Ovary (tissue), 3 donors: Measurements from ENCODE around the gene BIRC7.

Experiments
- POLR2A ChIP-seq: fragments of 450-650 bp; IDR thresholded peaks from one replicate; pipeline ENCODE4 v1.6.1; 2017; ENCODE audit warnings: antibody characterized with exemption, mild to moderate bottlenecking, moderate library complexity
- TF ChIP-seq, protein P1 (sequence below), 3 donors: fragments of 450-650 bp in 2 of 3; fragments of 200-600 bp in 1 of 3; IDR thresholded peaks; one replicate each; pipeline versions ENCODE4 v1.5.1 to v1.8.0; 2016 to 2022; ENCODE audit warnings: antibody characterized with exemption in 3 of 3, mild to moderate bottlenecking in 1 of 3
- donor health status: DM: no; HTN: no; CAD: no.

DNA sequence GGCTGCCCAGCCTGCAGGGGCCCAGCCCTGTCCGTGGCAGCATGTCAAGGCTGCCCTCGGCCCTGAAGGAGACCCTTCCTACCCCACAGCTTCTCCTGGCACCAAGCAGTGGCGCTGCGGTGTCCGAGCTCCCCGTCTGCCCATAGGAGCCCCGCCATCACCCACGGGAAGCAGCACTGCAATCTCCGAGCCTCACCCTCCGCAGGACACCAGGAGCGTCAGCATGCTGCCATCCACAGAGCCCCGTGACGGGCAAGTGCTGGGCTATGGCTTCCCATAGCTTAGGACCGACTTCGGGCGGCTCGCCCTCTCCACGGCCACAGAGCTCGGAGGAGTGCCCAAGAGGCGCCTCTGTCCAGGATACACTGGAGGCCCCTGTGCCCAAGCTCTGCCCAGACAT lies 44.9 kb upstream of the BIRC7 start:
- TF ChIP-seq, protein P1, sequence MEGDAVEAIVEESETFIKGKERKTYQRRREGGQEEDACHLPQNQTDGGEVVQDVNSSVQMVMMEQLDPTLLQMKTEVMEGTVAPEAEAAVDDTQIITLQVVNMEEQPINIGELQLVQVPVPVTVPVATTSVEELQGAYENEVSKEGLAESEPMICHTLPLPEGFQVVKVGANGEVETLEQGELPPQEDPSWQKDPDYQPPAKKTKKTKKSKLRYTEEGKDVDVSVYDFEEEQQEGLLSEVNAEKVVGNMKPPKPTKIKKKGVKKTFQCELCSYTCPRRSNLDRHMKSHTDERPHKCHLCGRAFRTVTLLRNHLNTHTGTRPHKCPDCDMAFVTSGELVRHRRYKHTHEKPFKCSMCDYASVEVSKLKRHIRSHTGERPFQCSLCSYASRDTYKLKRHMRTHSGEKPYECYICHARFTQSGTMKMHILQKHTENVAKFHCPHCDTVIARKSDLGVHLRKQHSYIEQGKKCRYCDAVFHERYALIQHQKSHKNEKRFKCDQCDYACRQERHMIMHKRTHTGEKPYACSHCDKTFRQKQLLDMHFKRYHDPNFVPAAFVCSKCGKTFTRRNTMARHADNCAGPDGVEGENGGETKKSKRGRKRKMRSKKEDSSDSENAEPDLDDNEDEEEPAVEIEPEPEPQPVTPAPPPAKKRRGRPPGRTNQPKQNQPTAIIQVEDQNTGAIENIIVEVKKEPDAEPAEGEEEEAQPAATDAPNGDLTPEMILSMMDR (IDR thresholded peaks at IDR 0.05), result no peak
- TF ChIP-seq POLR2A, result no peak
